HepG2 (cell line): ENCODE data around the gene DNAJA1. TPM values are rescaled to one million over a fixed set of nuclear protein-coding genes. Genes with fewer than 3 reads are reported as not detected.
A peak's percentile ranks its signal among the peaks of the same experiment; 100 is the strongest.

Experiments used
- ATM ChIP-seq: fragments of 450-650 bp; IDR thresholded peaks from 2 replicates; pipeline ENCODE4 v1.7.1; 2017; ENCODE audit warnings: mild to moderate bottlenecking, borderline replicate concordance
- CEBPB ChIP-seq: IDR thresholded peaks from 2 replicates; pipeline ENCODE4 v1.6.1; 2011; ENCODE audit warnings: low read depth, low read length, improper control_type of control experiment, borderline replicate concordance
- CSRNP2 ChIP-seq: sonication (generic); formaldehyde crosslinking; conservative IDR thresholded peaks from 2 replicates; pipeline ENCODE4 v1.8.0; 2022; ENCODE audit warnings: low read depth, missing genetic modification reagents
- FOSL1 ChIP-seq: sonication (generic); formaldehyde crosslinking; IDR thresholded peaks from 2 replicates; pipeline ENCODE4 v1.9.0; 2021; ENCODE audit warnings: missing genetic modification reagents, borderline replicate concordance
- NFIB ChIP-seq: sonication (generic); formaldehyde crosslinking; IDR thresholded peaks from 2 replicates; pipeline ENCODE4 v1.9.0; 2021; ENCODE audit warnings: missing genetic modification reagents, mild to moderate bottlenecking, borderline replicate concordance
- SOX6 ChIP-seq, 2 experiments: fragments of 450-650 bp in 1 of 2; sonication (generic) in 1 of 2; formaldehyde crosslinking in 1 of 2; IDR thresholded peaks; 2 replicates each; pipeline versions ENCODE4 v1.4.0 to v1.6.1; 2017 to 2020; ENCODE audit warnings: antibody characterized with exemption in 1 of 2, mild to moderate bottlenecking in 1 of 2, missing genetic modification reagents in 1 of 2
- THAP11 ChIP-seq: IDR thresholded peaks from 2 replicates; pipeline ENCODE4 v1.6.1; 2016; ENCODE audit warnings: missing biosample characterization, missing genetic modification reagents
- ZNF318 ChIP-seq: sonication (generic); formaldehyde crosslinking; IDR thresholded peaks from 2 replicates; pipeline ENCODE4 v1.4.0; 2020; ENCODE audit warnings: mild to moderate bottlenecking, missing genetic modification reagents
- ZNF737 ChIP-seq: sonication (generic); formaldehyde crosslinking; IDR thresholded peaks from 2 replicates; pipeline ENCODE4 v1.5.0; 2020; ENCODE audit warnings: missing genetic modification reagents, mild to moderate bottlenecking, borderline replicate concordance
- ZNF790 ChIP-seq: sonication (generic); formaldehyde crosslinking; IDR thresholded peaks from 2 replicates; pipeline ENCODE4 v1.8.0; 2022; ENCODE audit warnings: missing genetic modification reagents, mild to moderate bottlenecking, borderline replicate concordance
- polyA plus RNA-seq, 8 experiments: library from polyadenylated mRNA; depleted of rRNA in 3 of 8; stranded (reverse) in 7 of 8; unstranded in 1 of 8; fragments of >200 nt; fragmentation: Illumina TruSeq in 4 of 8; extraction: Trizol in 4 of 8; gene quantifications; 2 replicates each; pipeline versions ENCODE4 v1.2.1 to v1.2.3, GENCODE V29; 2011 to 2016; ENCODE audit warnings: low read depth in 4 of 8, missing spikeins in 1 of 8, mixed read lengths in 1 of 8; ENCODE audit not compliant: insufficient read depth in 1 of 8
- total RNA-seq, 5 experiments: library from RNA; depleted of rRNA; stranded (reverse); fragments of >200 nt; fragmentation: Illumina TruSeq; extraction: Trizol; gene quantifications; 2 replicates each; pipeline ENCODE4 v1.2.3, GENCODE V29; 2016; ENCODE audit warnings: low read depth in 1 of 5
- TF ChIP-seq, protein P1 (sequence below): sonication (generic); formaldehyde crosslinking; IDR thresholded peaks from 2 replicates; pipeline ENCODE4 v1.5.0; 2020; ENCODE audit warnings: missing genetic modification reagents
- TF ChIP-seq, protein P2 (sequence below): sonication (generic); formaldehyde crosslinking; IDR thresholded peaks from 2 replicates; pipeline ENCODE4 v1.5.0; 2020; ENCODE audit warnings: missing genetic modification reagents
- TF ChIP-seq, protein P3 (sequence below): sonication (generic); formaldehyde crosslinking; IDR thresholded peaks from 2 replicates; pipeline ENCODE4 v1.5.0; 2020; ENCODE audit warnings: missing genetic modification reagents, mild to moderate bottlenecking, borderline replicate concordance

The DNAJA1 gene
- total and polyA plus RNA-seq, 2 of the 13 experiments (the other 11 are each of a cell fraction or from before 2014, with no cell fraction given) = 95.9 to 306 TPM

GRCh38 chr9:33032865-33033264 lies 7.8 kb downstream of the DNAJA1 start (continued):
- no peak for TF ChIP-seq SOX6 (IDR thresholded peaks at IDR 0.05)
- TF ChIP-seq SOX6 (CRISPR knock-in tag; IDR thresholded peaks at IDR 0.05) = peak; percentile 35; the same call in 1 of the 2 replicates
- TF ChIP-seq ZNF790 = no peak
- TF ChIP-seq, protein P1, sequence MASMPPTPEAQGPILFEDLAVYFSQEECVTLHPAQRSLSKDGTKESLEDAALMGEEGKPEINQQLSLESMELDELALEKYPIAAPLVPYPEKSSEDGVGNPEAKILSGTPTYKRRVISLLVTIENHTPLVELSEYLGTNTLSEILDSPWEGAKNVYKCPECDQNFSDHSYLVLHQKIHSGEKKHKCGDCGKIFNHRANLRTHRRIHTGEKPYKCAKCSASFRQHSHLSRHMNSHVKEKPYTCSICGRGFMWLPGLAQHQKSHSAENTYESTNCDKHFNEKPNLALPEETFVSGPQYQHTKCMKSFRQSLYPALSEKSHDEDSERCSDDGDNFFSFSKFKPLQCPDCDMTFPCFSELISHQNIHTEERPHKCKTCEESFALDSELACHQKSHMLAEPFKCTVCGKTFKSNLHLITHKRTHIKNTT = no peak
- TF ChIP-seq, protein P2, sequence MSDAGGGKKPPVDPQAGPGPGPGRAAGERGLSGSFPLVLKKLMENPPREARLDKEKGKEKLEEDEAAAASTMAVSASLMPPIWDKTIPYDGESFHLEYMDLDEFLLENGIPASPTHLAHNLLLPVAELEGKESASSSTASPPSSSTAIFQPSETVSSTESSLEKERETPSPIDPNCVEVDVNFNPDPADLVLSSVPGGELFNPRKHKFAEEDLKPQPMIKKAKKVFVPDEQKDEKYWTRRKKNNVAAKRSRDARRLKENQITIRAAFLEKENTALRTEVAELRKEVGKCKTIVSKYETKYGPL (CRISPR knock-in tag) = no peak
- TF ChIP-seq FOSL1 = no peak
- no peak for TF ChIP-seq ZNF737 (CRISPR knock-in tag)
- TF ChIP-seq, protein P3, sequence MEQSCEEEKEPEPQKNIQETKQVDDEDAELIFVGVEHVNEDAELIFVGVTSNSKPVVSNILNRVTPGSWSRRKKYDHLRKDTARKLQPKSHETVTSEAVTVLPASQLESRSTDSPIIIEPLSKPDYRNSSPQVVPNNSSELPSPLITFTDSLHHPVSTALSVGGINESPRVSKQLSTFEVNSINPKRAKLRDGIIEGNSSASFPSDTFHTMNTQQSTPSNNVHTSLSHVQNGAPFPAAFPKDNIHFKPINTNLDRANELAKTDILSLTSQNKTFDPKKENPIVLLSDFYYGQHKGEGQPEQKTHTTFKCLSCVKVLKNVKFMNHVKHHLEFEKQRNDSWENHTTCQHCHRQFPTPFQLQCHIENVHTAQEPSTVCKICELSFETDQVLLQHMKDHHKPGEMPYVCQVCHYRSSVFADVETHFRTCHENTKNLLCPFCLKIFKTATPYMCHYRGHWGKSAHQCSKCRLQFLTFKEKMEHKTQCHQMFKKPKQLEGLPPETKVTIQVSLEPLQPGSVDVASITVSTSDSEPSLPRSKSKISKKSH (CRISPR knock-in tag) = no peak
- TF ChIP-seq CEBPB = peak; percentile 56; the same call in 1 of the 2 replicates
- TF ChIP-seq ZNF318 (CRISPR knock-in tag) = no peak
- no peak for TF ChIP-seq CSRNP2 (CRISPR knock-in tag)
- no peak for TF ChIP-seq ATM
- no peak for TF ChIP-seq NFIB (CRISPR knock-in tag)
- 0 out of 2 replicates have a peak, but pooled peaks have one; percentile 14 for TF ChIP-seq THAP11 (CRISPR knock-in tag)
